ENCODE measurements around the gene DMWD. TPM values are rescaled to one million over a fixed set of nuclear protein-coding genes. Genes with fewer than 3 reads are reported as not detected.
A peak's percentile ranks its signal among the peaks of the same experiment; 100 is the strongest.

Gene DMWD
- total RNA-seq, 2 experiments from 2014 or later: 63.1 to 65.4 TPM

- no peak for DNase-seq
- H3K27me3 Mint-ChIP-seq: peaks cover 11% of the 10 kb centered on the region
- ChIA-PET POLR2A (interaction anchor here (1.1 to 3.6 kb wide), 4 partner anchors 8 to 78 kb away, joined by 3 to 32 read pairs (median 7); partner anchors contain the start of genes DMWD and QPCTL), CTCF (interaction anchor here (0.6 to 7.4 kb wide), 11 partner anchors 8 to 114 kb away, joined by 3 to 212 read pairs (median 16); partner anchors contain the start of genes DMWD, FBXO46, MEIOSIN and RSPH6A)
- H3K4me1 Mint-ChIP-seq: peaks cover 18% of the 10 kb centered on the region
- peaks cover 5% of the 10 kb centered on the region for H3K36me3 Mint-ChIP-seq (ENCODE audit: low read depth)
- peak overlapping the region; percentile 7 for H3K4me3 Mint-ChIP-seq
- no peaks in the 10 kb centered on the region for H3K9me3 Mint-ChIP-seq
- no peak overlapping the region for H3K27ac Mint-ChIP-seq
These were observed 21.2 kb downstream of the DMWD start for GRCh38 chr19:45771311-45771933.

- no peaks in the 10 kb centered on the region for H3K9me3 Mint-ChIP-seq
- H3K4me3 Mint-ChIP-seq: peak overlapping the region; percentile 79
- peaks cover 18% of the 10 kb centered on the region for H3K4me1 Mint-ChIP-seq
- peak; percentile 91 for DNase-seq
- H3K27me3 Mint-ChIP-seq: peaks cover 15% of the 10 kb centered on the region
- ChIA-PET POLR2A (interaction anchor here (1.0 to 3.6 kb wide), 10 partner anchors 8 to 116 kb away, joined by 3 to 32 read pairs (median 5); partner anchors contain the start of genes DMWD, FOXA3, IRF2BP1 and QPCTL), CTCF (interaction anchor here (0.7 to 7.4 kb wide), 31 partner anchors 9 to 498 kb away, joined by 3 to 212 read pairs (median 5); partner anchors contain the start of genes DMPK, DMWD, FBXO46 and FOXA3)
- peak overlapping the region; percentile 68 for H3K27ac Mint-ChIP-seq
- H3K36me3 Mint-ChIP-seq (ENCODE audit: low read depth): peaks cover 5% of the 10 kb centered on the region
These were observed 22.2 kb downstream of the DMWD start for GRCh38 chr19:45770192-45771101.

DNA sequence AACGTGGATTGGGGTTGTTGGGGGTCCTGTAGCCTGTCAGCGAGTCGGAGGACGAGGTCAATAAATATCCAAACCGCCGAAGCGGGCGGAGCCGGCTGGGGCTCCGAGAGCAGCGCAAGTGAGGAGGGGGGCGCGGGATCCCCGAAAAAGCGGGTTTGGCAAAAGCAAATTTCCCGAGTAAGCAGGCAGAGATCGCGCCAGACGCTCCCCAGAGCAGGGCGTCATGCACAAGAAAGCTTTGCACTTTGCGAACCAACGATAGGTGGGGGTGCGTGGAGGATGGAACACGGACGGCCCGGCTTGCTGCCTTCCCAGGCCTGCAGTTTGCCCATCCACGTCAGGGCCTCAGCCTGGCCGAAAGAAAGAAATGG lies 22.8 kb downstream of the DMWD start:
- CTCF ChIA-PET: interaction anchor here (0.6 to 7.4 kb wide), 42 partner anchors 10 to 578 kb away, joined by 3 to 212 read pairs (median 4); partner anchors contain the start of genes DMPK, DMWD, FBXO46 and FOSB
- POLR2A ChIA-PET: interaction anchor here (1.2 to 3.6 kb wide), 9 partner anchors 9 to 116 kb away, joined by 3 to 32 read pairs (median 8); partner anchors contain the start of genes DMWD, FOXA3, IRF2BP1 and QPCTL
- peak overlapping the region; percentile 85 for H3K27ac Mint-ChIP-seq
- H3K36me3 Mint-ChIP-seq (ENCODE audit: low read depth): peaks cover 5% of the 10 kb centered on the region
- H3K27me3 Mint-ChIP-seq: peaks cover 17% of the 10 kb centered on the region
- DNase-seq: no peak
- peaks cover 18% of the 10 kb centered on the region for H3K4me1 Mint-ChIP-seq
- H3K9me3 Mint-ChIP-seq: no peaks in the 10 kb centered on the region
- H3K4me3 Mint-ChIP-seq: peak overlapping the region; percentile 79

GRCh38 chr19:45768984-45769782 lies 23.5 kb downstream of the DMWD start, which contains the start of gene SIX5:
Gene SIX5 (minus strand): TSS chr19:45769252. CDS start chr19:45768844, 408 bp downstream.
- ChIA-PET POLR2A (interaction anchor here (0.5 to 3.6 kb wide), 15 partner anchors 10 to 244 kb away, joined by 3 to 32 read pairs (median 6); partner anchors contain the start of genes DMWD, FBXO46, FOXA3 and IRF2BP1), CTCF (interaction anchor here (0.6 to 7.4 kb wide), 49 partner anchors 10 to 579 kb away, joined by 3 to 212 read pairs (median 4); partner anchors contain the start of genes DMPK, DMWD, FBXO46 and FOSB)
- Mint-ChIP-seq H3K27me3 (peaks cover 18% of the 10 kb centered on the region), H3K36me3 (ENCODE audit: low read depth) (peaks cover 5% of the 10 kb centered on the region), H3K9me3 (no peaks in the 10 kb centered on the region), H3K4me1 (peaks cover 18% of the 10 kb centered on the region), H3K4me3 (peak within 1 kb of the TSS; percentile 79), H3K27ac (peak within 1 kb of the TSS; percentile 85)
- peak; percentile 97 for DNase-seq

- H3K4me1 Mint-ChIP-seq: peaks cover 18% of the 10 kb centered on the region
- DNase-seq: peak; percentile 56
- H3K36me3 Mint-ChIP-seq (ENCODE audit: low read depth): peaks cover 5% of the 10 kb centered on the region
- peaks cover 18% of the 10 kb centered on the region for H3K27me3 Mint-ChIP-seq
- no peaks in the 10 kb centered on the region for H3K9me3 Mint-ChIP-seq
- no peak overlapping the region for H3K27ac Mint-ChIP-seq
- ChIA-PET POLR2A (interaction anchor here (0.8 to 3.6 kb wide), 11 partner anchors 10 to 135 kb away, joined by 3 to 32 read pairs (median 8); partner anchors contain the start of genes DMWD, FBXO46, FOXA3 and QPCTL), CTCF (interaction anchor here (0.6 to 7.4 kb wide), 25 partner anchors 11 to 310 kb away, joined by 3 to 212 read pairs (median 6); partner anchors contain the start of genes DMWD, FBXO46, FOXA3 and IRF2BP1)
- peak overlapping the region; percentile 79 for H3K4me3 Mint-ChIP-seq
These were observed 24.0 kb downstream of the DMWD start for GRCh38 chr19:45768655-45768983.

GRCh38 chr19:45767881-45768654 lies 24.6 kb downstream of the DMWD start:
- peak overlapping the region; percentile 53 for H3K4me3 Mint-ChIP-seq
- CTCF ChIA-PET: interaction anchor here (1.1 to 7.4 kb wide), 11 partner anchors 11 to 261 kb away, joined by 3 to 212 read pairs (median 24); partner anchors contain the start of genes DMWD, FBXO46 and MEIOSIN
- no peak for DNase-seq

GRCh38 chr19:45767410-45767880 lies 25.2 kb downstream of the DMWD start:
- Mint-ChIP-seq H3K27me3 (peaks cover 18% of the 10 kb centered on the region), H3K36me3 (ENCODE audit: low read depth) (peaks cover 5% of the 10 kb centered on the region), H3K4me3 (peak overlapping the region; percentile 27), H3K9me3 (no peaks in the 10 kb centered on the region), H3K4me1 (peaks cover 18% of the 10 kb centered on the region), H3K27ac (no peak overlapping the region)
- no peak for DNase-seq
- POLR2A ChIA-PET: interaction anchor here (1.0 kb wide), 1 partner anchor 51 kb away, joined by 3 read pairs; no protein-coding TSS in a partner anchor
- CTCF ChIA-PET: no interaction called here

More at GRCh38 chr19:45767881-45768654, 24.6 kb downstream of the DMWD start:
- POLR2A ChIA-PET: interaction anchor here (0.8 to 3.6 kb wide), 10 partner anchors 11 to 135 kb away, joined by 3 to 32 read pairs (median 8); partner anchors contain the start of genes DMWD, FBXO46, FOXA3 and QPCTL
- H3K27me3 Mint-ChIP-seq: peaks cover 18% of the 10 kb centered on the region
- no peaks in the 10 kb centered on the region for H3K9me3 Mint-ChIP-seq
- peaks cover 18% of the 10 kb centered on the region for H3K4me1 Mint-ChIP-seq
- H3K27ac Mint-ChIP-seq: no peak overlapping the region
- peaks cover 5% of the 10 kb centered on the region for H3K36me3 Mint-ChIP-seq (ENCODE audit: low read depth)

DNA sequence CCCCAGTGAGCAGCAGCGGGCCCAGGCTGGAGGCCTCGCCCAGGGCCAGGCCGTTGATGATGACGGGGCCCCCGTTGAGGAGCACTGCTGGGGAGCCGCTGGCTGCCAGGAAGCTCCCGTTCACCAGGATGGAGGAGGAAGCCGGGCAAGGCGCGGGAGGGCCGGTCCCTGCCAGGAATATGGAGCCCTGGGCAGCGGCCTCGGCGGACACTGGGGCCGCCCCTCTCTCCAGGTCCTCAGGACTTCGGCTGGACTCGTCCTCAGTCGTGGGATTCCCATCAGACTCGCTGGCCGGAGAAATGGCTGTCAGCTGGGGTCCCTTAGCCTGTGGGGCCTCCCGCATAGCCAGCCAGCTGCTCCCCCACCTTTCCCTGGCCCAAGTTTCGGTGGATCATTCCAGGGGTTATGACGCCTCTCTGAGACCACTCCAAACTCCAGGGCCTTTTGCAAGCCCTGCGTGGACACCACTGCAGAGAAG lies 25.7 kb downstream of the DMWD start:
- Mint-ChIP-seq H3K27ac (no peak overlapping the region), H3K4me1 (peaks cover 18% of the 10 kb centered on the region), H3K9me3 (no peaks in the 10 kb centered on the region), H3K36me3 (ENCODE audit: low read depth) (peaks cover 5% of the 10 kb centered on the region), H3K4me3 (no peak overlapping the region), H3K27me3 (peaks cover 18% of the 10 kb centered on the region)
- CTCF ChIA-PET: no interaction called here
- no peak for DNase-seq
- POLR2A ChIA-PET: interaction anchor here (1.0 kb wide), 1 partner anchor 50 kb away, joined by 3 read pairs; no protein-coding TSS in a partner anchor

- no peaks in the 10 kb centered on the region for H3K9me3 Mint-ChIP-seq
- no peak for DNase-seq
- H3K27ac Mint-ChIP-seq: no peak overlapping the region
- ChIA-PET POLR2A (no interaction called here), CTCF (no interaction called here)
- peaks cover 5% of the 10 kb centered on the region for H3K36me3 Mint-ChIP-seq (ENCODE audit: low read depth)
- H3K27me3 Mint-ChIP-seq: peaks cover 18% of the 10 kb centered on the region
- H3K4me3 Mint-ChIP-seq: no peak overlapping the region
- peaks cover 18% of the 10 kb centered on the region for H3K4me1 Mint-ChIP-seq
These were observed 26.3 kb downstream of the DMWD start for GRCh38 chr19:45766296-45766868.

GRCh38 chr19:45765702-45766295 lies 26.8 kb downstream of the DMWD start:
- peaks cover 14% of the 10 kb centered on the region for H3K4me1 Mint-ChIP-seq
- no peaks in the 10 kb centered on the region for H3K9me3 Mint-ChIP-seq
- POLR2A ChIA-PET: no interaction called here
- no peak overlapping the region for H3K4me3 Mint-ChIP-seq
- no peak for DNase-seq
- H3K36me3 Mint-ChIP-seq (ENCODE audit: low read depth): peaks cover 2% of the 10 kb centered on the region
- no peak overlapping the region for H3K27ac Mint-ChIP-seq
- peaks cover 18% of the 10 kb centered on the region for H3K27me3 Mint-ChIP-seq
- CTCF ChIA-PET: no interaction called here
